ENCODE measurements around the gene ANAPC13. TPM values are rescaled to one million over a fixed set of nuclear protein-coding genes. Genes with fewer than 3 reads are reported as not detected.
A peak's percentile ranks its signal among the peaks of the same experiment; 100 is the strongest.

The ANAPC13 gene
- total RNA-seq, 4 donors from 2014 or later = 28.4 to 52.0 (median 35.9) TPM

- TF ChIP-seq POLR2A (IDR thresholded peaks at IDR 0.05) = no peak
- TF ChIP-seq, protein P1, sequence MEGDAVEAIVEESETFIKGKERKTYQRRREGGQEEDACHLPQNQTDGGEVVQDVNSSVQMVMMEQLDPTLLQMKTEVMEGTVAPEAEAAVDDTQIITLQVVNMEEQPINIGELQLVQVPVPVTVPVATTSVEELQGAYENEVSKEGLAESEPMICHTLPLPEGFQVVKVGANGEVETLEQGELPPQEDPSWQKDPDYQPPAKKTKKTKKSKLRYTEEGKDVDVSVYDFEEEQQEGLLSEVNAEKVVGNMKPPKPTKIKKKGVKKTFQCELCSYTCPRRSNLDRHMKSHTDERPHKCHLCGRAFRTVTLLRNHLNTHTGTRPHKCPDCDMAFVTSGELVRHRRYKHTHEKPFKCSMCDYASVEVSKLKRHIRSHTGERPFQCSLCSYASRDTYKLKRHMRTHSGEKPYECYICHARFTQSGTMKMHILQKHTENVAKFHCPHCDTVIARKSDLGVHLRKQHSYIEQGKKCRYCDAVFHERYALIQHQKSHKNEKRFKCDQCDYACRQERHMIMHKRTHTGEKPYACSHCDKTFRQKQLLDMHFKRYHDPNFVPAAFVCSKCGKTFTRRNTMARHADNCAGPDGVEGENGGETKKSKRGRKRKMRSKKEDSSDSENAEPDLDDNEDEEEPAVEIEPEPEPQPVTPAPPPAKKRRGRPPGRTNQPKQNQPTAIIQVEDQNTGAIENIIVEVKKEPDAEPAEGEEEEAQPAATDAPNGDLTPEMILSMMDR (IDR thresholded peaks at IDR 0.05) = no peak
- intact Hi-C loops (cut with DNase I; ENCODE audit: low total_unique reads) = loop anchor here (5.0 to 10.0 kb wide), 2 partner anchors 100 to 168 kb away; partner anchors contain the start of gene AMOTL2
- H3K4me3 ChIP-seq (ENCODE audit: low read depth, poor library complexity, severe bottlenecking) = no peak overlapping the region
- 68 to 78% methylated on average over 5 of the region's 5 CpGs for WGBS, 2 donors
- DNase-seq (ENCODE audit: low spot score in 2 of 2) = no peak
These were observed 10.8 kb downstream of the ANAPC13 start for GRCh38 chr3:134474956-134475355.

GRCh38 chr3:134473868-134474546, 11.8 kb downstream of the ANAPC13 start:
- peak; percentile 88 to 95 for DNase-seq (ENCODE audit: low spot score in 2 of 2)
- no peak overlapping the region for H3K4me3 ChIP-seq (ENCODE audit: low read depth, poor library complexity, severe bottlenecking)
- intact Hi-C loops (cut with DNase I; ENCODE audit: low total_unique reads) = loop anchor here (5.0 to 10.0 kb wide), 2 partner anchors 99 to 167 kb away; partner anchors contain the start of gene AMOTL2
- 14 to 21% methylated on average over 9 of the region's 9 CpGs for WGBS, 2 donors
- TF ChIP-seq, protein P1 (IDR thresholded peaks at IDR 0.05) = no peak
- TF ChIP-seq POLR2A (IDR thresholded peaks at IDR 0.05) = no peak

GRCh38 chr3:134472831-134473230, 13.0 kb downstream of the ANAPC13 start:
- H3K4me3 ChIP-seq (ENCODE audit: low read depth, poor library complexity, severe bottlenecking) = no peak overlapping the region
- DNase-seq (ENCODE audit: low spot score in 2 of 2) = no peak
- intact Hi-C loops (cut with DNase I; ENCODE audit: low total_unique reads) = loop anchor here (5.0 to 10.0 kb wide), 2 partner anchors 98 to 166 kb away; partner anchors contain the start of gene AMOTL2
- WGBS, 2 donors = 98 to 99% methylated on average over 6 of the region's 6 CpGs
- TF ChIP-seq, protein P1 (IDR thresholded peaks at IDR 0.05) = no peak
- TF ChIP-seq POLR2A (IDR thresholded peaks at IDR 0.05) = no peak

GRCh38 chr3:134471521-134472193, 14.1 kb downstream of the ANAPC13 start:
- DNase-seq (ENCODE audit: low spot score in 2 of 2) = no peak
- H3K4me3 ChIP-seq (ENCODE audit: low read depth, poor library complexity, severe bottlenecking) = no peak overlapping the region
- 49 to 55% methylated on average over 8 of the region's 8 CpGs for WGBS, 2 donors
- intact Hi-C loops (cut with DNase I; ENCODE audit: low total_unique reads) = loop anchor here (5.0 to 10.0 kb wide), 2 partner anchors 97 to 164 kb away; partner anchors contain the start of gene AMOTL2
- TF ChIP-seq, protein P1 (IDR thresholded peaks at IDR 0.05) = no peak
- TF ChIP-seq POLR2A (IDR thresholded peaks at IDR 0.05) = no peak

DNA sequence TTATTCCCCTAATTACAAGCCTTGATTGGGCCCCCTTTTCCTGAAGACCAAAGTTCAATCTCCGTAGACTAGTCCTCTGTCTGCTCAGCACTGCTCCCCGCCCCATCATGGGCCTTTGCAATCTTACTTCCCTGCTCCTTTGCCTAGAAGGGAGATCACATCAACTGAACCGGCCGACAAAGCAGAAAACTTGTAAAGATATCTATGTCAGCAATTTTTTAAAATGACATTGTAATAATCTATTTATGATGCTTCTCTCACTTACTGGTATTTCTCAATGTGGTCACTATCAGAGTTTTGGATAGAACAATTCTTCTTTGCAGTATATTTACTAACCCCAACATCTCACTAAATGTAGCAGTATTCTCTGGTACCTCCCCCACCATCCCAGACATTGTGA, 17.3 kb downstream of the ANAPC13 start:
- 79 to 84% methylated on average over 4 of the region's 4 CpGs for WGBS, 2 donors
- DNase-seq (ENCODE audit: low spot score in 2 of 2) = no peak
- intact Hi-C loops (cut with DNase I; ENCODE audit: low total_unique reads) = no loop called here
- TF ChIP-seq, protein P1 (IDR thresholded peaks at IDR 0.05) = no peak
- no peak for TF ChIP-seq POLR2A (IDR thresholded peaks at IDR 0.05)
- H3K4me3 ChIP-seq (ENCODE audit: low read depth, poor library complexity, severe bottlenecking) = no peak overlapping the region
